GM19240 (cell line): ENCODE results near the gene GALR2.
"Not testable (repeated sequence)": the region's sequence is repeated elsewhere in the genome, so short reads cannot be mapped to it uniquely, and the experiment has no call there.

ENCODE experiments used
- DNase-seq: peaks from one replicate; pipeline ENCODE4 v3.0.0; 2011; ENCODE audit warnings: low spot score; ENCODE audit not compliant: insufficient read length

Gene GALR2

GRCh38 chr17:76074390-76075363 is at the start of gene GALR2:
Gene GALR2 (plus strand): TSS chr17:76074781. CDS start chr17:76074884, 103 bp downstream.
- no peak for DNase-seq

GRCh38 chr17:76025294-76025693 is 49.3 kb upstream of the GALR2 start:
- DNase-seq = no peak

GRCh38 chr17:76026714-76027158 is 47.8 kb upstream of the GALR2 start:
- DNase-seq = no peak

GRCh38 chr17:76027159-76027839 is 47.3 kb upstream of the GALR2 start, which contains the start of gene EVPL:
Gene EVPL (minus strand): TSS chr17:76027306. CDS start chr17:76027198, 108 bp downstream.
- DNase-seq = no peak

GRCh38 chr17:76032073-76032779 is 42.4 kb upstream of the GALR2 start:
- DNase-seq = no peak

GRCh38 chr17:76032780-76033108 is 41.8 kb upstream of the GALR2 start:
- DNase-seq = no peak

- DNase-seq = no peak
These were observed 41.4 kb upstream of the GALR2 start for GRCh38 chr17:76033139-76033538.

GRCh38 chr17:76034428-76035350 is 39.9 kb upstream of the GALR2 start:
- no peak for DNase-seq

- no peak for DNase-seq
These were observed 37.9 kb upstream of the GALR2 start for GRCh38 chr17:76036497-76037261.

GRCh38 chr17:76038050-76038449 is 36.5 kb upstream of the GALR2 start:
- no peak for DNase-seq

GRCh38 chr17:76039121-76039520 is 35.5 kb upstream of the GALR2 start:
- DNase-seq = no peak

- no peak for DNase-seq
These were observed 34.2 kb upstream of the GALR2 start for GRCh38 chr17:76040376-76040775.

- DNase-seq = not testable (repeated sequence)
These were observed 31.7 kb upstream of the GALR2 start for GRCh38 chr17:76042868-76043267.

- not testable (repeated sequence) for DNase-seq
These were observed 30.0 kb upstream of the GALR2 start for GRCh38 chr17:76044475-76045007.

GRCh38 chr17:76046064-76046463 is 28.5 kb upstream of the GALR2 start:
- DNase-seq = no peak

- no peak for DNase-seq
These were observed 26.5 kb upstream of the GALR2 start for GRCh38 chr17:76048025-76048605.

- no peak for DNase-seq
These were observed 25.9 kb upstream of the GALR2 start for GRCh38 chr17:76048711-76049110.

GRCh38 chr17:76049239-76049638 is 25.3 kb upstream of the GALR2 start:
- no peak for DNase-seq

- no peak for DNase-seq
These were observed 24.6 kb upstream of the GALR2 start for GRCh38 chr17:76049836-76050537.
